ENCODE data around the gene PCCA. TPM values are rescaled to one million over a fixed set of nuclear protein-coding genes. Genes with fewer than 3 reads are reported as not detected.

Gene PCCA
- total and polyA plus RNA-seq, 2 of the 13 experiments (the other 11 are each of a cell fraction or from before 2014, with no cell fraction given), result 15.0 to 32.2 TPM

GRCh38 chr13:100458673-100459072 lies 369.8 kb downstream of the PCCA start:
- no peak for FAIRE-seq
- no peaks in the 10 kb centered on the region for H3K79me2 ChIP-seq (ENCODE audit: insufficient read depth, low read length)
- no TSS peak for BruUV-seq (replicated peaks)
- no peaks in the 10 kb centered on the region for H3K4me1 ChIP-seq (ENCODE audit: insufficient read depth, low read length)
- no peak overlapping the region for H3K4me3 ChIP-seq (replicated peaks in 1 of 3; ENCODE audit: insufficient read depth in 1 of 3, low read depth in 2 of 3, low read length in 3 of 3)
- no peak overlapping the region for H3K9ac ChIP-seq (ENCODE audit: insufficient read depth, low read depth, low read length)
- no peak overlapping the region for H3K4me2 ChIP-seq (ENCODE audit: low read depth, low read length)
- WGBS (ENCODE audit: low lambda C conversion rate), result 100% methylated on average over 4 of the region's 4 CpGs
- ChIA-PET POLR2A (no interaction called here), CTCF (ENCODE audit: low intra/inter-chr PET ratio, low total read pairs) (no interaction called here)
- in situ Hi-C loops (cut with HindIII; ENCODE audit: extremely low pct_ligation_motif_present, low pct_unique_long_range_greater_than_20kb), result no loop called here
- H3K9me3 ChIP-seq (ENCODE audit: low read length), result no peaks in the 10 kb centered on the region
- DNase-seq (ENCODE audit: low spot score), result no peak
- H3K27ac ChIP-seq (ENCODE audit: extremely low read length, insufficient read depth, low read length), result no peak overlapping the region
- ATAC-seq, result no peak
- no peak overlapping the region for H2AFZ ChIP-seq (ENCODE audit: low read length)
- H3K36me3 ChIP-seq (replicated peaks in 1 of 2; ENCODE audit: control insufficient read depth in 1 of 2, insufficient read depth in 2 of 2, low read length in 2 of 2), result no peaks in the 10 kb centered on the region
- intact Hi-C loops (cut with micrococcal nuclease; ENCODE audit: unreplicated experiment), result no loop called here
- no peaks in the 10 kb centered on the region for H3K27me3 ChIP-seq (ENCODE audit: control insufficient read depth in 1 of 2, insufficient read depth in 2 of 2, low read length in 2 of 2)
- H4K20me1 ChIP-seq (ENCODE audit: insufficient read depth, low read length), result no peaks in the 10 kb centered on the region
- no peak for TF ChIP-seq MEIS2 (CRISPR knock-in tag; IDR thresholded peaks at IDR 0.05)
- no peak for TF ChIP-seq STAT6 (CRISPR knock-in tag; IDR thresholded peaks at IDR 0.05; ENCODE audit: borderline replicate concordance)
- TF ChIP-seq ZNF749 (CRISPR knock-in tag; IDR thresholded peaks at IDR 0.05; ENCODE audit: borderline replicate concordance), result no peak
- no peak for TF ChIP-seq ZNF670 (CRISPR knock-in tag; IDR thresholded peaks at IDR 0.05; ENCODE audit: borderline replicate concordance)
- TF ChIP-seq YY1 (IDR thresholded peaks at IDR 0.05; ENCODE audit: insufficient read depth, insufficient replicate concordance, low read depth, low read length), result no peak
- no peak for TF ChIP-seq KDM5A (IDR thresholded peaks at IDR 0.05; ENCODE audit: borderline replicate concordance, low read length)
- no peak for TF ChIP-seq ZMAT3 (CRISPR knock-in tag; conservative IDR thresholded peaks at IDR 0.05)
- no peak for TF ChIP-seq ZNF850 (CRISPR knock-in tag; conservative IDR thresholded peaks at IDR 0.05)
- no peak for TF ChIP-seq ZNF318 (CRISPR knock-in tag; IDR thresholded peaks at IDR 0.05)
- no peak for TF ChIP-seq ZNF331 (CRISPR knock-in tag; IDR thresholded peaks at IDR 0.05)
- no peak for TF ChIP-seq ZNF234 (CRISPR knock-in tag; conservative IDR thresholded peaks at IDR 0.05)
- TF ChIP-seq MYPOP (CRISPR knock-in tag; IDR thresholded peaks at IDR 0.05), result no peak
- TF ChIP-seq ZNF253 (CRISPR knock-in tag; IDR thresholded peaks at IDR 0.05; ENCODE audit: borderline replicate concordance), result no peak
- no peak for TF ChIP-seq NFE2L2 (IDR thresholded peaks at IDR 0.05; ENCODE audit: low read length)
